Measurements from ENCODE around the gene MEGF8.

The MEGF8 gene

GRCh38 chr19:42427313-42427712 is 101.9 kb downstream of the MEGF8 start, which contains the start of gene LIPE:
TSS of gene LIPE (minus strand) at chr19:42427388. CDS start at chr19:42427149, 239 bp downstream.
- Histone ChIP-seq H3K9me3 (ENCODE audit: control insufficient read depth, low read length) (no peaks in the 10 kb centered on the region), H3K27me3 (ENCODE audit: control insufficient read depth, insufficient read depth, low read length) (no peaks in the 10 kb centered on the region), H3K79me2 (peaks cover 2% of the 10 kb centered on the region), H3K36me3 (ENCODE audit: control insufficient read depth, insufficient read depth, low read length) (no peaks in the 10 kb centered on the region), H3K27ac (no peak within 1 kb of the TSS), H3K4me1 (peaks cover 7% of the 10 kb centered on the region), H3K4me3 (ENCODE audit: low read depth, low read length) (no peak within 1 kb of the TSS), H2AFZ (no peak within 1 kb of the TSS), H3K9ac (no peak within 1 kb of the TSS), H3K4me2 (ENCODE audit: low read length) (no peak within 1 kb of the TSS)
- TF ChIP-seq CTCF (IDR thresholded peaks at IDR 0.05), result no peak
